ENCODE data around the gene CDC37L1. TPM values are rescaled to one million over a fixed set of nuclear protein-coding genes. Genes with fewer than 3 reads are reported as not detected.

The CDC37L1 gene
- total RNA-seq, 2 donors from 2014 or later = 9.1 to 18.3 TPM

DNA sequence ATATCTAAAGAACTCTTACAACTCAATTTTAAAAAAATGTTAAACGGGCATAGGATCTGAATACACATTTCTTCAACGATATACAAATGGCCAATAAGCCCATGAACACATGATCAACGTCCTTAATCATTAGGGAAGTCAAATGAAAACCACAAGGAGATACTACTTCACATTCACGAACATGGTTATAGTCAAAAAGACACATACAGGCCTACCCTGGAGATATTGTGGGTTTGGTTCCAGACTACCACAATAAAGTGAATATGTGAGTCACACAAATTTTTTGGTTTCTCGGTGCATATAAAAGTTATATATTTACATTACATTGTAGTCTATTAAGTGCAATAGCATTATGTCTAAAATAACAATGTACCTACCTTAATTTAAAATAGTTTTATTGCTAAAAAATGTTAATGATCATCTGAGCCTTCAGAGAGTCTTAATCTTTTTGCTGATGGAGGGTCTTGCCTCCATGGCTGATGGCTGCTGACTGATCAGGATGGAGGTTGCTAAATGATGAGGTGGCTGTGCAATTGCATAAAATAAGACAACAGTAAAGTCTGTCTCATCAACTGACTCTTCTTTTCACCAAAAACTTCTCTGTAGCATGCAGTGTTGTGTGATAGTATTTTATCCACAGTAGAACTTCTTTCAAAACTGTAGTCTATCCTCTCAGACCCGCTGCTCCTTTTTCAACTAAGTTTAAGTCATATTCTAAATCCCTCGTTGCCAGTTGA lies 46.5 kb downstream of the CDC37L1 start:
- Mint-ChIP-seq H3K27ac (no peak overlapping the region), H3K9me3 (no peaks in the 10 kb centered on the region), H3K36me3 (peaks cover 0 to 28% of the 10 kb centered on the region in 2 donors)
- DNase-seq (ENCODE audit: low spot score in 2 of 2) (no peak), ATAC-seq (peak; percentile 26 to 61)

DNA sequence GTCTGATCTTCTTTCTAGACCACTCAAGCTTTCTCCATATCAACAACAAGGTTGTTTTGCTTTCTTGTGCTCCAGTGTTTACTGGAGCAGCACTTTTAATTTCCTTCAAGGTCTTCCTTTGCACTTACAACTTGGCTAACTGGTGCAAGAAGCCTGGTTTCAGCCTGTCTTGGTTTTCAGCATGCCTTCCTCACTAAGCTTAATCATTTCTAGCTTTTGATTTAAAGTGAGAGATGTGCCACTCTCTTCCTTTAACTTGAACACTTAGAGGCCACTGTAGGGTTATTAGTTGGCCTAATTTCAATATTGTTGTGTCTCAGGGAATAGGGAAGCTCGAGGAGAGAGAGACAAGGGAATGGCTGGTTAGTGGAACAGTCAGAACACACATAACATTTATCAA lies 48.2 kb downstream of the CDC37L1 start:
- ATAC-seq (no peak), DNase-seq (ENCODE audit: low spot score in 2 of 2) (no peak)
- H3K36me3 Mint-ChIP-seq = peaks cover 0 to 28% of the 10 kb centered on the region in 2 donors
- H3K9me3 Mint-ChIP-seq = no peaks in the 10 kb centered on the region
- no peak overlapping the region for H3K27ac Mint-ChIP-seq

DNA sequence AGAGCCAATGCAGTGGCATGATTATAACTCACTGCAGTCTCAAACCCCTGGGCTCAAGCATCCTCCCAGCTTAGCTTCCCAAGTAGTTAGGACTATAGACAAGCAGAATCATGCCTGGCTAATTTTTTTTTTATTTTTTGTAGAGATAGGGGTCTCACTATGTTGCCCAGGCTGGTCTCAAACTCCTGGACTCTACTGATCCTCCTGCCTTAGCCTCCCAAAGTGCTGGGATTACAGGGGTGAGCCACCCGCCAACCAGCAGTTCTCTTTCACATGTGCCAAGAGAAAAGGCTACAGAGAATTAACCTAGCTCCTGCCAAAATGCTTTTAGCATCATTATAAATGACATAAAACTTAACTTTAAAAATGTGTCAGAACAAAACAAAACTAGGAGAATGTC lies 53.5 kb downstream of the CDC37L1 start:
- no peaks in the 10 kb centered on the region for H3K36me3 Mint-ChIP-seq
- H3K27ac Mint-ChIP-seq = no peak overlapping the region
- ATAC-seq (no peak), DNase-seq (ENCODE audit: low spot score in 2 of 2) (no peak)
- H3K9me3 Mint-ChIP-seq = no peaks in the 10 kb centered on the region

DNA sequence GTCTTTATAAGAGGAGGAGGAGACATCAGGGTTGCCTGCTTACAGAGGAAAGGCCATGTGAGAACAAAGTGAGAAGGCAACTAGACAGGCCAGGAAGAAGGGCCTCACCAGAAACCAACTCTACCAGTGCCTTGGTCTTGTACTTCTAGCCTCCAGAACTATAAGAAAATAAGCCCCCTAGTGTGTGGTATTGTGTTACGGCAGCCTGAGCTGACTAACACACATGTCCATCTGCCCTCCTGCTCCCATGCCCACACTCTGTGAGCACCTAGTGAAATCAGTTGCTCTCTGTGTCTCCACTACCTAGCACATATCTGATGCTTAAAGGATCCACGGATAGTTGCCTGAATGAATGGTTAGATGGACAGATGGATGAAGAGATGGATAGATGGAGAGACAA lies 54.8 kb downstream of the CDC37L1 start:
- Mint-ChIP-seq H3K27ac (no peak overlapping the region), H3K9me3 (no peaks in the 10 kb centered on the region), H3K36me3 (peaks cover 0 to under 1% of the 10 kb centered on the region in 2 donors)
- ATAC-seq (no peak), DNase-seq (ENCODE audit: low spot score in 2 of 2) (no peak)

DNA sequence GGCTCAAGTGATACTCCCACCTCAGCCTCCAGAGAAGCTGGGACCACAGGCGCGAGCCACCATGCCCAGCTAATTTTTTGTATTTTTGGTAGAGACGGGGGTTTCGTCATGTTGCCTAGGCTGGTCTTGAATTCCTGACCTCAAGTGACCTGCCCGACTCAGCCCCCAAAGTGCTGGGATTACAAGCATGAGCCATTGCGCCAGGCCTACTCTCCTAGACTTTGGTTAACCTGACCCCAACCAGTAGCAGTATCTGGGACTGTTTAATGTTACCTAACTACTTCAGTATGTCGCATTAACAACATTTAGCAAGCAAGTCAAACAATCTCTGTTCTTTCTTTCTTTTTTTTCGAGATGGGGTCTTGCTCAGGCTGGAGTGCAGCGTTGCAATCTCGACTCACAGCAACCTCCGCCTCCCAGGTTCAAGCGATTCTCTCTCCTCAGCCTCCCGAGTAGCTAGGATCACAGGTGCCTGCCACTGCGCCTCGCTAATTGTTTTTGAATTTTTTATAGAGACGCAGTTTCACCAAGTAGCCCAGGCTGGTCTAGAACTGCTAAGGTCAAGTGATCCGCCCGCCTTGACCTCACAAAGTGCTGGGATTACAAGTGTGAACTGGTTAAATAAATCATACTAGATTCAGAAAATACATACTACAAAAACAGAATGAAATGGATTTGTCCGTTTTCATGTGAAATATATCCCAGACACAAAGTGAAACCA lies 59.7 kb downstream of the CDC37L1 start:
- Mint-ChIP-seq H3K36me3 (peaks cover 9 to 15% of the 10 kb centered on the region in 2 donors), H3K27ac (peak overlapping the region; percentile 93 to 95), H3K9me3 (no peaks in the 10 kb centered on the region)
- DNase-seq (ENCODE audit: low spot score in 2 of 2) (no peak), ATAC-seq (no peak)

DNA sequence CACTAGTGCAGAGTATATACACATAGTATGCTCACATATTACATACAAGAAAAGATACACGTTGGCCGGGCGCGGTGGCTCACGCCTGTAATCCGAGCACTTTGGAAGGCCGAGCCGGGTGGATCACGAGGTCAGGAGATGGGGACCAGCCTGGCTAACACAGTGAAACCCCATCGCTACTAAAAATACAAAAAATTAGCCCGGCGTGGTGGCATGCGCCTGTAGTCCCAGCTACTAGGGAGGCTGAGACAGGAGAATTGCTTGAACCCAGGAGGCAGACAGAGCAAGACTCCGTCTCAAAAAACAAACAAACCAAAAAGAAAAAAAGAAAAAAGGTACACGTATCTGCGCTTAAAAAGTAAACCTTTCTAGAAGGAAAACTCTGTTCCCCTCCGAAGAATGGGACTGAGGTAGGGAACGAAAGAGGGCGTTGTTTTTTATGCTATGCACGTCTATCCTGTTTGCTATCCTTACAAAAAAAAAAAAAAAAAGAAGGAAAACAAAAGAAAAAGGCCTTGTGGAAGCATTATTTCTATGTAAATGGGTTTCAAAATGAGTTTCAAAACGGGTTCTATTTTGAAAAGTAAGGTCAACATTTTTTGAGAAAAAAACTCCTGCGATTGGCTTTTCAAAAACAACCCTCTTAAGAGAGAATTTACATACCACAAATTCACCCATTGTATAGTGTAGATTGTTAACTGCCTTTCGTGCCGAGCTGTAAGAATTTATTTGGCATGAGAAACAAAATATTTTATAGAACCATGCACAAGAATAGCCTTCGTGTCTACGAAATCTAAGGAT lies 60.4 kb downstream of the CDC37L1 start:
- peaks cover 9 to 15% of the 10 kb centered on the region in 2 donors for H3K36me3 Mint-ChIP-seq
- no peak for DNase-seq (ENCODE audit: low spot score in 2 of 2)
- no peak for ATAC-seq
- H3K9me3 Mint-ChIP-seq = no peaks in the 10 kb centered on the region
- H3K27ac Mint-ChIP-seq = peak overlapping the region; percentile 93 to 95

DNA sequence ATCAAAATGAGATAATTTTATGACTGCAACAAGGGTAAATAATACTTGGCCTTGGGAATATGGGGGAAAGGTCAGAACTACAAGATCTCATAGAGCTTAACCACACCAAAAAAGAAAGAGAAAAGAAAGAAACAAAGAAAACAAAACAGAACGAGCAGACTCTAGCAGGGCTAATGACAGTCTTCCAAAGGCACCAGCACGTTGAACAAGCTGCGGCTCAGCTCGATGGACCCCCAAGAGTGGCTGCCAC lies 60.9 kb downstream of the CDC37L1 start:
- DNase-seq (ENCODE audit: low spot score in 2 of 2) = no peak
- Mint-ChIP-seq H3K36me3 (peaks cover 9 to 15% of the 10 kb centered on the region in 2 donors), H3K27ac (peak overlapping the region; percentile 93 to 95), H3K9me3 (no peaks in the 10 kb centered on the region)
- ATAC-seq = no peak

DNA sequence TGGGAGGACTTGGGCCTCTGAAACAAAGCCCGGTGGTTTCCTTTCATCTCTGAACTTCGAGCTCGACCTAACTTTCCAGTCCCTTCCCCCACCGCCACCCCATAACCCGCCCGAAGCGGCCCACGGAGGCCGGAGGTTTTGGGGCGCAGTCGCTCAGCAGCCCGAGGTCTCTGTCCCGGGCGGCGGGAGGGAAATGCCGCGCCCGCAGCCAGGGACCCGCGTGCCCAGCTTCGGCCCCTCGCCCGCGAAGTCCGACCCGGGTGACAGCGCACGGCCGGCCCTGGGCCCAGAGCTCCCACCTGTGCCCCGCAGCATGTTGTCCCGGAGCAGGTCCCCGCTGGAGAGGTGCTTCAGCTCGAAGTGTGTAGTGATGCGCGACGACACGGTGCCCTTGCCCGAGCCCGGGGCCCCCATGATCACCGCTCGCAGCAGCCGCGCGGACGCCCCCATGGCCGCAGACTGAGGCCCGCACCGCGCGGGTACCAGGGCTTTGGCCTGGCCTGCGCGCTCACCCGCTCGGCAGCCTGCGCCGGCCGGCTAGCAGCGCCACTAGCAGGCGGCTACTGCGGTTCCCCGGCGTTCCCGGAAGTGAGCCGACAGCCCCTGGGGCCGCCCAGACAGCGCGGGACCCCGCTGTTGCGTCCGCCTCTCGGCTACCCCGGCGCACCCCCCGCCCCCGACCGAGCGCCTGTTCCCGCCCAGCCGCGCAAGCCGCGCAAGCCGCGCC lies 61.4 kb downstream of the CDC37L1 start, which contains the start of gene AK3:
AK3 (minus strand) TSS at position 565 of the 727 bp plus-strand sequence; CDS start at position 450, 115 bp downstream.
- no peaks in the 10 kb centered on the region for H3K9me3 Mint-ChIP-seq
- DNase-seq (ENCODE audit: low spot score in 2 of 2) = peak; percentile 81 to 84
- peak within 1 kb of the TSS; percentile 93 to 95 for H3K27ac Mint-ChIP-seq
- H3K36me3 Mint-ChIP-seq = peaks cover 9 to 15% of the 10 kb centered on the region in 2 donors
- ATAC-seq = peak; percentile 91 to 94

DNA sequence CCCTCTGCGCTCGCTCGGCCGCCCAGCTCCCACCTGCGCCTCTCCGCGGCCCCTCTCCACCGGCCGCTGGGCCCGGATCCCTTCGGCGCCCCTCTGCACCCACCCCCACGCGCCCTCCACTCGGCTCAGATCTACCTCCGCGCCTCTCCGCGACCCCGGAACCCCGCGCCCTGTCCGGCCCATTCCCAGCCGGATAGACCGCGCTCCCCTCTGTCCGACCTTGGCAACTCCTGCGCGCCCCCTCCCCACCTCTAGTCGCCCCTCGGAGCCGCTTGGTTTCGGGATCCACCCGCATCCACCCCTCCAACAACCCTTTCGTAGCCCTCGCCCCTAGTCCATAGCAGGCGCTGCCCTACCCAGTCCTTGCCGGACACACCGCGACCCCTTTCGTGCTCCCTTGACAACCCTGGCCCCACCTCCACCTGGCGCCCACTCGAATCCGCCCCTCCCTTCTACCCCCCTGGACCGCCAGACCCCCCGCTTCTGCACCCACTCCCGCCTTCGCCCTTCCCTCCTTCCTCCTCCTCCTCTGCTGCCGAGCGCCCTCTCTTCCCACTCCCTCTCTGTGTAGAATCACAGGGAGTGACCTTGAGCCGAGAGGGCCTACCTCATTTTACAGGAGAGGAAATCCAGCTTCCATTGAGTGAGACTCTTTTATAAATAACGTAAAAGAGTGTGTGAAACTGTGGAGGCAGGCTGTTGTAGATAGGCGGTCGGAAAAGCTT lies 62.2 kb downstream of the CDC37L1 start:
- Mint-ChIP-seq H3K36me3 (peaks cover 9 to 15% of the 10 kb centered on the region in 2 donors), H3K27ac (peak overlapping the region in 1 of 2 donors; percentile 95), H3K9me3 (no peaks in the 10 kb centered on the region)
- peak; percentile 5 to 10 for ATAC-seq
- DNase-seq (ENCODE audit: low spot score in 2 of 2) = no peak

DNA sequence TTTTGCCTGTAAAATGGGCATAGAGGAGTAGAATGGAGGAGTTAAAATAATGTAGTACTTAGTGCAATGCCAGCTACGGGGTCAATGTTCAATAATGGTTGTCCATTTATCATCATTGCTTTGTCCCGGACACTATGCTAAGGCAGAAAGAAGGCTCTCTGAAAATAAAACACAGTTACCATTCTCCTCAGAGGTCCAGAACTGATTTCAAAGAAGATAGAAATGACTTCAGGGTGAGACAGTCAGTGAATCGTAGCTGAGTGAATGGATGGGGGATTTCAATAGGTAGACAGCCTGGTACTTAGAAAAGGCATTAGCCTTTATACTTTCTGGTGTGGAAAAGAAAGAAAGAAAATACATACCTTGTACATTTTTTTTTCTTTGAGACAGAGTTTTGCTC lies 62.9 kb downstream of the CDC37L1 start:
- no peak for DNase-seq (ENCODE audit: low spot score in 2 of 2)
- peak overlapping the region in 1 of 2 donors; percentile 95 for H3K27ac Mint-ChIP-seq
- no peaks in the 10 kb centered on the region for H3K9me3 Mint-ChIP-seq
- no peak for ATAC-seq
- H3K36me3 Mint-ChIP-seq = peaks cover 9 to 15% of the 10 kb centered on the region in 2 donors

DNA sequence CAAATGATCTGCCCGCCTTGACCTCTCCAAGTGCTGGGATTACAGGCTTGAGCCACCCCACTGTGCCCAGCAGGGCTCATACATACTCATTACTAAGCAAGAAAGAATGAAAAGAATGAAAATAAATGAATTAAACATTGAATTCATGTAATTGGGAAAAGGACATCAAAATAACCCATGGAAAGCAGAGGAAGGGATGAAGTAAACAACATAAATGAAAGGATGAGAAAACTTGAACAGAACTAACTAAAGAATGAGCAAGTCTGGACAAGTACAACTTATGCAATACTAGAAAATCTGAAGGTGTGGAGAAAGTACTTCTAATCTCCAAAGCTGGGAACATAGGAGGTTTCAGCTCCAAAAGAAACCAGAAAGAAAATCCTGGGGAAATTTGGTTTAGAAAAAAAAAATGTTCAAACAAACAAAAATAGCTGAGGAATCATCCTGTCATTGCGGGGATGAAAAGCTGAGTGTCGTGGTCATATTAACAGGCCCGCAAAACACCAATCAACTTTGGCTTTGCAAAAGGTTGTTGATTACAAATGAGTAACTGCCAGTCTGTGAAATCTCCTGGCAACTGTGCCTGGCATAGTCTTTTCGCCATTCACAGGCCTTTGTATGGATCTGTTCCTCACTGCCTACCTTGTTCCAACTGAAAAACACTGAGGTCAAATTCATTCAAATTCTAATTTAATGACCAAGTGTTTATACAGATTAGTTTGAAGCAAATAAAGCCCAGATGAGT lies 63.9 kb downstream of the CDC37L1 start:
- peaks cover 9 to 15% of the 10 kb centered on the region in 2 donors for H3K36me3 Mint-ChIP-seq

DNA sequence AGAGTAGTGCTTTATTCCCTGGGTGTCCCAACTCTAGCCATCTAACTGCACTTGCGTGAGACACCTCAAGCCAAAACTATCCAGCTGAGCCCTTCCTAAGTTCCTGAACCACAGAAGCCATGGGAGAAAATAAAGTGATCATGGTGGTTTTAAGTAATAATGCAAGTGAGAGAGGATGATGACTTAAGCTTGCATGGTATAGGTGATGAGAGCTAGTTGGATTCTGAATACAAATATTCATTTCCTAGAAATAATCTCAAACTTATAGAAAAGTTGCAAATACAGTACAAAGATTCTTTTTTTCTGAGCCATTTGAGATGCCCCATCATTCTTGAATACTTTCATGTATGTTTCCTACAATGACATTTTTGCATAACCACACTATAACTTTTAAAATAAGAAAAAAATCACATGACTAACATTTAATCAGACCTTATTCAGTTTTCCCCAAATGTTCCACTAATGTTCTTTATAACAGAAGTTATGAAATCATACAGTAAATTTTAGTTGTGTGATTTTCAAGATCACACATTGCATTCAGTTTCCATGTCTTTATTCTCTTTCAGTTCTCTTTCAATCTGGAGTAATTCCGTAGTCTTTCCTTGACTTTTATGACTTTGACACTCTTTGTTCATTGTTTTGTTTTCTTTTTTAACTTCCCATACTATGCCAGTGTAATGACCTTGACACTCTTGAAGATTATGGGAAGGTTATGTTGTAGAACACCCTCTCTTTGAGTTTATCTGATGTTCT lies 67.1 kb downstream of the CDC37L1 start:
- Mint-ChIP-seq H3K36me3 (no peaks in the 10 kb centered on the region), H3K27ac (peak overlapping the region in 1 of 2 donors; percentile 31), H3K9me3 (no peaks in the 10 kb centered on the region)
- ATAC-seq (peak in 1 of 2 donors; percentile 65), DNase-seq (ENCODE audit: low spot score in 2 of 2) (no peak)

More for the DNA sequence above, 63.9 kb downstream of the CDC37L1 start:
- H3K9me3 Mint-ChIP-seq = no peaks in the 10 kb centered on the region
- H3K27ac Mint-ChIP-seq = no peak overlapping the region
- DNase-seq (ENCODE audit: low spot score in 2 of 2) = no peak
- no peak for ATAC-seq

DNA sequence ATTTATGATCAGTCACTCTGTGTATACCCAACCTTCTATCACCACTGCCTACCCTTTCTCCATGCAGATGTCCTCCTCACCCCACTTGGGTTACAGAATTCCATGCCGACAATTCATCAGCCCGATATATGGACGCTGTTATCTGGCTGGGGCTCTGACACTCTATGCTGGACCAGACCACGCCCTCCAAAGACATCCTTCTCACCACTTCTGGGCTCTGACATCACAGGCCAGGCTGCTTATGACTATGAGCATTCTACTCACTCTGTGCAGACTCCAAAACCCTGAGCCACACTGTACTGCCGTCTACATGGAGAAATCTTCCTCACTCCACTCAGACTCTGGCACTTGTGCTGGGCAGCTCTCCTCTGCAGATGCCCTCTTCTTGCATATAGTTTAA lies 69.2 kb downstream of the CDC37L1 start:
- Mint-ChIP-seq H3K27ac (no peak overlapping the region), H3K36me3 (no peaks in the 10 kb centered on the region), H3K9me3 (no peaks in the 10 kb centered on the region)
- no peak for DNase-seq (ENCODE audit: low spot score in 2 of 2)
- ATAC-seq = no peak

DNA sequence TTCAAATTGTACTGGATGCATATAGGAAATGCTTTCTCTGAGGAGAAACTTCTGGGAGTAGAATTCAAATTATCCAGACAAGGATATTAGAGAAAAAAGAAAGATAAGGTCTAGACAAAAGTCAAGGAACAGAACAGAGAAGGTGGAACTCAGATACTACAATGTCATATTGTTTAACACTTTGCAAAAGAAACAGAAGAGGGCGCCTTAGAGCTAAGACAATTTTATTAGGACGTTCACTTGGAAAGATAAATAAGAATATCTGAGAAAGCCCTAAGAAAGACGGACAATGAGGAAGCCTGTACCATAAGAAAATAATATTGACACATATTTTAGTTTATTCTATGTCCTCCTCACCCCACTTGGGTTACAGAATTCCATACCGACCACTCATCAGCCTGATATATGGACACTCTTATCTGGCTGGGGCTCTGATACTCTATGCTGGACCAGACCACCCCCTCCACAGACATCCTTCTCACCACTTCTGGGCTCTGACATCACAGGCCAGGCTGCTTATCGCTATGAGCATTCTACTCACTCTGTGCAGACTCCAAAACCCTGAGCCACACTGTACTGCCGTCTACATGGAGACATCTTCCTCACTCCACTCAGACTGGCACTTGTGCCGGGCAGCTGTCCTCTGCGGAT lies 70.8 kb downstream of the CDC37L1 start:
- no peak for DNase-seq (ENCODE audit: low spot score in 2 of 2)

More for the DNA sequence above, 70.8 kb downstream of the CDC37L1 start:
- no peaks in the 10 kb centered on the region for H3K9me3 Mint-ChIP-seq
- H3K36me3 Mint-ChIP-seq = no peaks in the 10 kb centered on the region
- no peak for ATAC-seq
- no peak overlapping the region for H3K27ac Mint-ChIP-seq

All from activated naive CD4-positive, alpha-beta T cell treated with anti-CD3 and anti-CD28 coated beads, Interleukin-2, amount 50 U/mL, for 72 hours (primary cell).